Hepatic stellate cell (primary cell): Measurements from ENCODE around the gene EXOC4.

Experiments
- DNase-seq: peaks from one replicate; pipeline ENCODE4 v3.0.0; 2011; ENCODE audit warnings: low spot score

EXOC4 gene

GRCh38 chr7:133428876-133429275 lies 176.0 kb downstream of the EXOC4 start:
- DNase-seq, result no peak

- no peak for DNase-seq
Measured at GRCh38 chr7:133429371-133429770, 176.5 kb downstream of the EXOC4 start.

- no peak for DNase-seq
Measured at GRCh38 chr7:133431134-133431724, 178.4 kb downstream of the EXOC4 start.

GRCh38 chr7:133433165-133433812 lies 180.4 kb downstream of the EXOC4 start:
- DNase-seq, result no peak

DNA sequence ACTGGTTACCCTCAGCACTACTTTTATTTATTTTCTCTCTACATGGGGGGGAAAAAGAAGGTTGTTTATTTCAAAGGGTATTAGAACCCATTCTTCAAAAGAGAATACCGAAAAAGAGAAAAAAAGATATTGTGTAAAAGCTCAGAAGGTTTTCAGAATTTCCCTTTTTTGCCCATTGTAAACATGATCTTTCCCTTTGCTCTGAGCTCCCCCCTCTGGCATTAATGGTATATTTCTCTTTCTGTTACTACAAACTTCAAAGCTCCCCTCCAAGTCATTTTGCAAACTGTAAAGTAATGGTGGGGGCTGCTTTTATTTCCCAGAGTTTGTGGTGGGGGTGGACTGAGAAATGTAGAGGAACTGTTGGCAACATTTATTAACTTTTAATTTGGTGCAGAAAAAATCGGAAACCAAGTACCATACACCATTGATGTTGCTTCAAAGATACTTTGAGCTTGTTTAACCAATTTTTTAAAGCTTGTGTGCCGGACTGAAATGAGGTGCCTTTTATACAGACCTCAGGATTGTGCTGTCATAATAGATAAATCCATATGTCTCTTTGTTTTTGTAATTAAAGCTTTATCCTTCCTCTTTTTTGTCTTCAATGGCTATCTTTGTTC lies 181.5 kb downstream of the EXOC4 start:
- DNase-seq, result peak; percentile 38

- DNase-seq, result peak; percentile 43
Measured at GRCh38 chr7:133436014-133436428, 183.1 kb downstream of the EXOC4 start.

GRCh38 chr7:133437544-133437943 lies 184.7 kb downstream of the EXOC4 start:
- DNase-seq, result no peak

DNA sequence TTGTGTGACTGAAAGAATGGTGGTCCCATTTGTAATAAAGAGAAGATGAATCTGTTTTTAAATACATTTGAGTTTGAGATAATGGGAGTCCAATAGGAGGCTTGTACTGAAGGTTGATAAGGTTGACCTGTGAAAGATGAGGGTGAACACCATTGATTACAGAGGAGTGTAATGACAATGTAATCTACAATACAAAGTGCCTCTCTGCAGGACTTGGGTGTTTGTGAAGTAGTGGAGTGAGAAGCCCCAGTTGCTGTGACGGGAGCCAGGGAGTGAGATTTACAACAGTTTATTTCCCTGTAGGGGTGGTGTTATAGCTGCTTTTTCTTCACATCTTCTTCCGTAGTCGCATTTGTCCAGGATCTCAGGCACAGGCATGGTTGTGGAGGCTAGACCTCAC lies 189.9 kb downstream of the EXOC4 start:
- no peak for DNase-seq

- DNase-seq, result no peak
Measured at GRCh38 chr7:133445617-133446016, 192.7 kb downstream of the EXOC4 start.

DNA sequence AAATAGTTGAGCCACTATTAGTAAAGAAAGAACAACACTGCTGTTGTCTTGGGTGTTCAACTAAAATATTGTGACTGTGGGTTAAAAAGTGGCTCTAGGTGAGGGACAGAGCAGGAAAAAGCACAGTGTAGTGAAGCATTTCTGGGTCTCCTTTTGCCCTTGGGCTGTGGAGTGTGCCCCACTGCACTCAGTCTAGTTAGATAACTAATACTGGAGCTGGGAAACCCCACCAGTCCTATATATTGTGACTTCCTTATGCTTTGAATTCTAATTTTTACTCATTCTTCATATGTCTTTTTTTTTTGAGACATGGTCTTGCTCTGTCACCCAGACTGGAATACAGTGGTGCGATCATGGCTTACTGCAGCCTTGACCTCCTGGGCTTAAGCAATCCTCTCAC lies 195.1 kb downstream of the EXOC4 start:
- DNase-seq, result no peak

- no peak for DNase-seq
Measured at GRCh38 chr7:133452577-133452976, 199.7 kb downstream of the EXOC4 start.

DNA sequence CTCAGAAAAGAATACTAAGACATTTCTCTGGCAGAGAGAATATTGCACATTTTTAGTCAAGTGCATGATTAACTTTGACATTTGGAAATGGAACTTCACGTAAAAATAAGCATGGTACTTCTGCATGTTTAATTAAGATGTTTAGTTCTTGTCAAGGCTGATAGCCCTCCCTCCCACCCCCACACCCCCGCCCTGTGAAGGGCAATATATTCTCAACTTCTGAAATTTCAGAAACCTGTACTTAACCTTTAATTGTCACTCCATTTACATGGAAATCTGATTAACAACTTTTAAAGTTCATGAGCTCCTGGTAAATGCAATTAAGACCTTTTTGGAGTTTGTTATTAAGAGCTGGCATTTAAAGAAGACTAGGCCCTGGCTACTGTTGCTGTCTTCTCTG lies 205.8 kb downstream of the EXOC4 start:
- no peak for DNase-seq

GRCh38 chr7:133461421-133461820 lies 208.5 kb downstream of the EXOC4 start:
- DNase-seq, result no peak

DNA sequence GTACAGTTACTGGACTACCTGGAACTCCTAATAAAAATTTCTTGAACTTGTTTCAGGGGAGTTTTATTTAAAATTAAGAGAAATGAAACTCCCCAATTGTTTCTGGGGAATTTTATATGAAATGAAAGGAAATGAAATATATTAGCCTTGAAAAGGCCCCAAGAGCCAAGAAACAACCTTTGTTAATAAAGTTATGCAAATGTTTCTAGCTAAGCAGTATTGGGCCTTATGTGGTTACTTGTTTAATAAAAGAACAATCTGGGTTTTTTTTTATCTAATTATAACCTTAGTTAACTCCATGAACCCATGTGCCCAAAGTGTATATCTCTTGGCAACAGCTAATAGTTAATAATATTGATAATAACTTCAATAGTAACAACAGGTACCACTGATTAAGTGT lies 222.8 kb downstream of the EXOC4 start:
- no peak for DNase-seq

DNA sequence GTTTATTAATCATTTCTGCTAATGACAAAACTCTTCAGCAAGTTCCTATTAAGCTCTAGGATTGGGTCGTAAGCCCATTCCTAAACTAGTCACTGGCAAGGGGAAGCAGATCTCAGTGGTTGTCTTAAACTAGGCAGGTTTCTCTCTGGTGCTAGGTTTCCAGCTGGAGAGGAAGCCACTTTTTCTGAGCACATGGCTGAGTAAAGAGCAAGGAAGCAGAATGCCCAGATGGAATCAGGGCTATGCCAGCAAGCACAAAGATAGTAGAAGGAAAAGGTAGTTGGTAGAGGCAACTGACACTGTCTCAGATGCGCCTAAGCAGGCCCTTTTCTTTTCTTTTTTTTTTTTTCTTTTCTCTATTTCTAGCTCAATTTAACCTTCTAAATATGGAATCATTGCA lies 224.9 kb downstream of the EXOC4 start:
- no peak for DNase-seq

GRCh38 chr7:133478591-133479135 lies 225.8 kb downstream of the EXOC4 start:
- DNase-seq, result no peak

DNA sequence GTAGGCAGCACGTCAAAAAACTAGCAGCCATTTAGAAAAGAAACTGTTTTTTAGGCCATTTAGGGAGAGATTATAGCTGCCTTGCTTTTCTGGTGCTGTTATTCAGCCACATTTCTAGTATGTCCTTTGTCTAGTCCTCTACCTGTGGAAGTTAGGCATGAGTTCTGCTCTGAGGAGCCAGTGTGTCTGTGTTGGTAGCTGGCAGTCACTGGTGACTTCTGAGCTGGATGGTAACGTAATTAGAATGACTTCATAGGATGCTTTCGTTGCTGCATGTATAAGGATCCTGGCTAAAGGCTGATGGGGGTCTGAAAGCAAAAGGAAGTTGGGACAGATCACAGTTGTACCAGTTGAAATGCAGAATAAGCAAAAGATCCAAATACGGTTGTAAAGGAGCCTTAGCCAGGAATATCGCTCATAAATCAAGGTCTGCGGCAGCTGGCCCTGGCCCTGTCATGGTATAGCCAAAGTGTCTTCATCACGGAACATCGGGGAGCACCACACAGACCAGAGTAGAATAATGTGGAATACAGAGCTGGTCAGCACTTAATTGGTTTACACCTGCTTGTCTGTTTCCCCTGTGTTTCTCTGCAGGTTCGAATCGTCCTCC lies 226.7 kb downstream of the EXOC4 start:
- DNase-seq, result no peak

GRCh38 chr7:133480868-133481267 lies 228.0 kb downstream of the EXOC4 start:
- no peak for DNase-seq

GRCh38 chr7:133481676-133482075 lies 228.8 kb downstream of the EXOC4 start:
- DNase-seq, result peak; percentile 38

DNA sequence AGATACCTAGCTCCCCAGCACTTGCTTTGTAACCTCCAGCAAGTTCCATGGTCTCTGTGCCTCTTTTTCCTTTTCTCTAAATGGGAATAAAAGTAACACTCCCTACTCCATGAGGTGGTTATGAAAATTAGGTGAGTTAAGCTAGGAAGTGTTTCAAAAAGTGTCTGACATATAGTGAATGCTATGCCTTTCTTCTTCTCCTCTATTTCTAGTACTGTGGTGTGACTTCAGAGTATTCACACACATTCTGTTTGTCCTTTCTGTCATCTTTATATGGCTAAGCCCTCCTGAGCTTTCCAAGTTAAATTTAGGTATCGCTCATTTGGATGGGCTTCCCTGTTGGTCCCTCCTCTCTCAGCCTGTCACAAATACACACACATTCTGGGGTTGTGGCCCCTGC lies 229.7 kb downstream of the EXOC4 start:
- DNase-seq, result no peak

GRCh38 chr7:133484086-133484485 lies 231.2 kb downstream of the EXOC4 start:
- no peak for DNase-seq

DNA sequence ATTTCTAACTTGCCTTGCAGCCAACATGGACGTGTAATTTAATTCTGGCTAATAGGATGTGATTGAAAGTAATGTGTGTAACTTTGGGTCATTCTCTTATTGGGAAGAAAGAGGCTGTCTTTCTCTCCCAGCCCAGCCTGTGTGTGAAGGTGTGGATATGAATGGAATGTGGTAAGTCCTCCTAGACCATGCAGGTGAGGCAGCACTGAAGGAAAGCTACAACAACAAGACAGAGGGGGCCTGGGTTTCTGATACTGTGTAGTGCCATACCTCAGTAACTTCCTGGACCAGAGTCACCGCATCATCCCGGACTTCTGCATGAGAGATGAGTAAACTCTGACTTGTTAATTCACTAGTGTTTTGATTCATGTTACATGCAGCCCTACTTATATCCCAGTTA lies 237.0 kb downstream of the EXOC4 start:
- DNase-seq, result no peak

GRCh38 chr7:133491201-133491691 lies 238.4 kb downstream of the EXOC4 start:
- DNase-seq, result no peak
